SW 1271 (cell line): ENCODE results near the gene IRS4.

Experiments
- DNase-seq, 2 experiments: peaks; one replicate each; lab custom pipeline; 2025; lab: John Stamatoyannopoulos, UW

IRS4 gene

DNA sequence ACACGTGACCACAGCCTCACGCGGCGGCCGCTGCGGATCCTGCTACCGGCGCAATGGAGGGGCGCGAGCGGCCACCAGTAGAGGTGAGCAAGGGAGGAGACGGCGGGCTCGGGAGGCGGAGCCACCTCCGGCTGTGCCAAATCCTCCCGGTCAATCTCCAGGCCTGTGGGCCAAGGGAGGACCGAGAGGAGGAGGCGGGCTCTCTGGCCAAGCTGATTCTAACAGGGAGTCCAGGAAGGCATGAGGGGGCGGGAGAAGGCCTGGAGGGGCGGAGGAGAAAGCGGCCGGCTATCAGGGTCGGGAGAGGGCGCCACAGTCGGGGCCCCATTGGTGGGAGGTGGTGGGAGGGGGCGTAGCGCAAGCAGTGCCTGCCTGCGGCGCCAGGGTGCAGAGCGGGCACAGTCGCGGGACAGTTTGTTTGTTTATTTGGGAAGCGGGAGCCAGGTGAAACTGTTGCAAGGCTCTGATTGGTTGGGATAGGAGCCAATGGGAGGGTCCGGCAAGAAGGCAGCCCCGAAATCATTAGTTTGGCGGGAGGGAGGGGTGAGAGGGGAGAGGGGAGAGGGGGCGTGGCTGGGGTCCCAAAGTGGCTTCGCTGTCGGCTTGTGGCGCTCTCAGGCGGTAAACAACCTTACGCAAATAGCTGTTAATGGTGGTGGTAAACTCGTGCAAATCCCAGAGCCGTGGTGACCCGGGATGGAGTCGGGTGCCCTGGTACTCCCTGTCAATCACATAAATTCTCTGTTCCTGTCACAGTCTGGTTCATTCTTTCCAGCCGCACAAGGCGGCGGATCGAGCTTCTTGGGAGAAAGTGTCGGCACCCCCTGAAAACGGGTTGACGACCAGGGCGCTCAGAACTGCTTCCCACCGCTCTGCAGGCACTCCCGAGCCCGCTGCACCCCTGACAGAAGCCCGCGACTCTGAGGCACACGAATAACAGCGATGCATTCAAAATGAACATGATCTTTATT is at the start of gene IRS4:
Gene IRS4 (minus strand): TSS at position 55 of the 971 bp plus-strand sequence.
- peak; percentile 1 to 29 for DNase-seq

DNA sequence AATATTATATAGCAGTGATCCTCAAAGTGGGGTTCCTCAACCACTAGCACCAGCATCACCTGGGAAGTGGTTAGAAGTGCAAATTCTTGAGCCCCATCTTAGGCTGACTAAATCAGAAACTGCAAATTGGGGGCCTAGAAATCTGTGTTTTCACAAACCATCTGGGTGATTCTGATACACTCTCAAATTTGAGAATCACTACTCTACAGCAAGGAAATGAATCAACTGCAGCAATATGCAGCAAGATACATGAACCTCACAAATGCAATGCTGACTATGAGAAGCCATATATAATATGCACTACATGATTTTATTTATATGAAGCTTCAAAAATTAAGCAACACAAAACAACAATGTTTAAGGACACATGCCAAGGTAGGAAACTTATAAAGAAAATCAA is 36.2 kb upstream of the IRS4 start:
- no peak for DNase-seq

DNA sequence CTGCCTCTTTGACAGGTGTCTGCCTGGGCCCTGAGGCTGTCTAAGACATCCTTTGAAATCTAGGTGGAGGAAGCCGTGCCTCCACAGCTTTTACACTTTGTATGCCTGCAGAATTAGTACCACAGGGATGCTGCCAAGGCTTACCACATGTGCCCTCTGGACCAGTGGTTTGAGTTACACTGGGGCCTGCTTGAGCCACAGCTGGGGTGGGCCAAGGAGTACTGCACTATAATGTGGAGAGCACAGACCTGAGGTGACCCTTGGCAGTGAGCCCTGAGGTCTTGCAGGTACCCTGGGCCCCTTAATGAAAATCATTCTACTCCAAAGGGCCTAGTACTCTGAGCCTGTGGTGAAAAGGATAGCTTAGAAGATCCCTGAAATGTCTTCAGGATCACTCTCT is 27.2 kb upstream of the IRS4 start:
- DNase-seq, result no peak

DNA sequence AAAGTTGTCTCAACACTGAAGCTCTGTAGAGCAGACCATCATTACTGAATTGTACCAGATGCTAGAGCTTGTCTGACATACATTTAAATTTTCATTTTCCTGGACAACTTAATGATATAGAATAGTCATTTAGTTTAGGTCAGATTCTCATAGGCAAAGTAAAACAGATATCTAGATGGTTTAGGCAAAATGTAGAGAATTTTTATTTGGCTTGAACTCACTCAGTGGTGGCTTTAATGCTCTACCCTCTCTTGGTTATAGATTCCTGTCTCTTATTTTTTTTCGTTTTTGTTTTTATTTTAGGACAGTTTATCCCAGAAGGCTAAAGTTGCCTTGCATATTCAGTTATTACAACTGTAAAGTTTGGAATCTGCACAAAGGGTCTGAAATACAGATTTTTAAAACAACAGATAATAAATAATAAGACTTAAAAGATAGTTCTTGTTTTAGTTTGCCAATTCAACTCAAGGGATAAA is 4.0 kb upstream of the IRS4 start:
- DNase-seq, result no peak

DNA sequence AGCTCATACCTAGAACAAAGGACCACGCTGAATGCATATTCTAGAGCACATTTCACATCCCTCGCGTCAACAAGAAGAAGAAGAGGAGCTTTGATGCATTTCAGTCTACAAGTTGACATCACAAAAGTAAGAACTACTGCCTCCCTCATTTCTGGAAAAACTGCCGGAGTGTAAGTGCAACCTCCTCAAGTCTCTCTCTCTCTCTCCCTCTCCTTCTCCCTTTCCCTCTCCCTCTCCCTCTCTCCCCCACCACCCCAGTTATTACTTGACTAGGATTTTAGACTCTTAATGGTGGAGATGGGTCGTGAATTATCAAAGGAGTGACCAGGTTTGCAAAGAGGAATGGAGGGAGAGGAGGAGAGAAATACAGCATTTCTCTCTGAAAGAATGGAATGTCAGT is 1.4 kb upstream of the IRS4 start:
- DNase-seq, result no peak

DNA sequence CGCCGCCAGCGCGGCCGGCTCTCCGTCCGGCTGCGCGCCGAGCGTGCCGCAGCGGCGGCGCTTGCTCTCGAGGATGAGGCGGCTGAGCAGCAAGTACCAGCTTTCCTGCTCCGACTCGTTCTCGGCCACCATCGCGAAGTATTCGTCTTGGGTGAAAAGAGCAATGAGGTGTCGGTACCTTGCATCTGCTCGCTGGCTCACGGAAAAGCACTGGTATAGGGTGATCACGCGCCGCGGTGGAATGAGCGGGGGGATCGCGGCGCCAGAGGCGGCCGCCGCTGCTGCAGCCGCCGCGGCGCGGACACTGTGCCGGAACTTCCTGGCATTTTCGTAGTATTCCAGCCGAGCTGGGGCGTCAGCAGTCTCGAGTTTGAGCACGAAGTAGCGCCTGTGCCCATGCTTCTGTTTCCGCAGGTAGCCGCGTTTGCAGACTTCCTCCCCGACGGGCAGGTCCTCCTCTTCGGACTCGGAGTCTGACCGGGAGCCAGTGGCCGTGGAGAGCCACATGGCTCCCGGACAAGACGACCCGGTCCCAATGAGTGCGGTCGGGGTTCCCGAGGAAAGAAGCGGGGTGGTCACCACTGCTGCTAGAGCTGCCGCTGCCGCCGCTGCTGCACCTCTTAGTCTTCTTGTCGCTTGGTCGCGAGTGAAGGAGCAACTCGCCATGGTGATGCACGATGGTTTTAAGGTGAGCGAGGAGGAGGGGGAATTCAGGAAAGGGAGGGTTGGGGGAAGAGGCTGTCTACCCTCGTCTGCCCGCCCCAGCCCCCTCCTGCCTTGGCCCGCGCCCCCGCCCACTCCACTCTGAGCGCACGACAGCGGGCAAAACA is 469 bp downstream of the IRS4 start:
- DNase-seq, result no peak

DNA sequence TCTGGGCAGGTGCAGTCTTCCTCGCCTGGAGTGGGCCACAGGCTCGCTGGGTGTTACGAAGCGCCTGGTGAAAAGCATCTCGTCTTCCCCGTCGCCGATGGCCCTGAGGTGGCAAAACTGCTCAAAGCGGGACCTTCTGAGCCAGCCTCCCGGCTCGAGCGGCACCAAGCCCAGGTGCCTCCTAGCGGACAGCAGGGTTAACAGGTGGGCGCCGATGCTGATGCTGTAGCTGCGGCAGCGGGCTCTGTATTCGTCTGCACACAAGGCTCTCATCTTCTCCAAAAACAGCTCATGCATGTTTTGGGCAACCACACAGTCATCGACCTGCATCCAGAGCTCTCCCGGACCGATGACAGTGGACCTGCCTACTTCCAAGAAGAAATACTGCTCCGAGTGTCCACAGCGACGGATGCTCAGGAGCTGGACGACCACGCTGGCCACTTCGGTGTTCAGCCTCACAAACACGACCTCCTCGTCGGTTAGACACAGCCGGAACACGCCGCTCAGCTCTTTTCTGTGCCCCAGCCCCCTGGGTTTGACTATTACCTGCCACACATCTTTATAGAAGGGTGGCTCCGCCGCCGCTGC is 1.2 kb downstream of the IRS4 start:
- no peak for DNase-seq

DNA sequence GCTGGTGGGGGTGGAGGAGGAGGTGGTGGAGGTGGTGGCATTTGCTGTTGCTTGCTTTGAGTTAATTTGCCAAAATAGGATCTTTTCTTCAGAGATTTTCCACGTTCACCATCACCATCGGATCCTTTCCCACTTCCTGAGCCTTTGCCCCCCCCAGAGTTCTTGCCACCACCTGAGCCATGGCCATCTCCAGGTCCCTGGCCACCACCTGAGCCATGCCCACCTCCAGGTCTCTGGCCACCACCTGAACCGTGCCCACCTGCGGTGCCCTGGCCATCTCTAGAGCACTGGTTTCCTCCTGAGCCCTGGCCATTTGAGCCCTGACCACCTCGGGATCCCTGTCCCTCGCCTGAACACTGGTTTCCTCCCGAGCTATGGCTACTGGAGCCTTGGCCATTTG is 1.9 kb downstream of the IRS4 start:
- no peak for DNase-seq

DNA sequence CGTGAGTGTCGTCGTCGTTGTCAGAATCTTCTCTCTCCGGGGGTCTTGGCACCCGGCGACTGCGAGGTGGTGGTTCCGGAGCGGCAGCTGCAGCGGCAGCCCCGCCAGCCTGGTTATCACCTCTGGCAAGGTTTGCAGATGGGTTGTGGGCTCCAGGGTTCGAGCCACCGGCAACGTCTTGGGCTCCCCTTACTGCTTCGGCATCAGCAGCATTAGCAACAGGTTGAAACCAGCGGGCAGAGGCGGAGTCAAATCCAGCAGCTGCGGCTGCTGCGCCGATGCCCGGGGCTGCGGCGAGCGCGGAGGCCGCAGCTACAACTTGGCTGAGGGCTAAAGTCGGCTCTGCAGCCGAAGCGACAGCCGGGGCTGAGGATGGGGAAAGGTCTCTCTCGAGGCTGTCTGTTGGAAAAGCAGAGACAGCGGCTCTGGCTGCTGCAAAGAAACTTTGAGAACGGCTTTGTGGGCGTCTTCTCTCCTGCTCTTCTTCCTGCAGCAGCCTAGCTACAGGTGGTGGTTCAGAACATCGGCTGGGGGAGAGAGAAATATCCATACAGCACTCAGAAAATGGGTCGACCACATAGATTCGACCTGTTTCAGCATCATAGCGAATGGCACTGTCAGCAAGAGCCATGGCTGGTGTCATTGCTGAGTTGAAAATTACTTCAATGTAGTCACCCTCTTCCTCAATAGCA is 3.6 kb downstream of the IRS4 start:
- no peak for DNase-seq

DNA sequence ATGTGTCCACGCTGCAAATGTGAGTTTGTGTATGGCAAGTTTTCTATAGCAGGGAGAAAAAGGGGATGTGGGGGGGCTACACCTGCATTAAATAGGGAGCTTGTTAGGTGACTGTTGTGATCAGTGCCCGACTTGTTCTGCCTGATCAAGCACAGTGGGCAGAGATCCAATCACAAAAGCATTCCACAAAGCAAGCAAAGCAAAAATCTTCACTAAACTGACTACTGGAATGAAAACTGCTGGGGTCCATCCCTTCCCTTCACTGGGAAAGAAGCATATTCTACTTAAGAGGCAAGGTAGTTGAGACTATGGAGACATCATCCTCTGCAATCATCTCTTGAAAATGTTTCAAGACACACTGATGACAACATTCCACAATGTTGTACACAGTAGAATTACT is 5.2 kb downstream of the IRS4 start:
- no peak for DNase-seq

DNA sequence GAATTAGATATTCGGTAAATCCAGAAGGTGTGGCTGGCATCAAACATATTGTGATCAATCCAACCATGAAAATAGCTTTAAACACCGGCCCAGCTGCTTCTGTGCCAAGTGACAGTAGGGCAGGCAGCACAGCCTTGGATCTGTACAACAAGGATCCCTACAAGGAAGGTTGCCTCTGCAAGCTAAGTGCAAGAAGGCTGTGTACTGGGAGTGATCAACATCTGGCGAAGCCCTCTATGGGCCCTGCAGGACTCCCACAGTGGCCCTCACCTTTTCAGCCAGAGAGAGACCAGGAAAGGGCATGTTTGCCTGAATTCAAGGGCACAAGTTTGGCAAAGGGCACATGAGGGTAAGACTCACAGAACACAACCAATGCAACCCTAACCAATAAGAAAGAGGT is 9.6 kb downstream of the IRS4 start:
- DNase-seq, result no peak

DNA sequence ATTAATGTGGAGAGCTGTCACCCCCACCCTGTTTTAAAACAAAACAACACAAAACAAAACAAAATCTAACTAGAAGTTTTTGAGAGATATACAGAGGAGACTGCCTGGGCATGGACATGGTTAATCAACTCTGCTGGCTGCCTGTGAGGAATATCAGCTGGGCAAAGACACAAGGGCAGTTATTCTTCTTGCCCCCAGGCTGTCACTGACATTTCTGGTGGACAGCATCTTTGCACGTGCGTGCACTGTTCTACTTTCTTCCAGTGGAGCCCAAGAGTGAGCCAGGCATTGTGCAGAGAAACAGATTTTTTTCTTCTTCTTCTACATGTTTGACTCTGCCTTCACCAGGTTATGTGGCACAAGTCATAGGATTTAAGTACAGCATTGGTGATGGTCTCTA is 13.8 kb downstream of the IRS4 start:
- DNase-seq, result no peak

DNA sequence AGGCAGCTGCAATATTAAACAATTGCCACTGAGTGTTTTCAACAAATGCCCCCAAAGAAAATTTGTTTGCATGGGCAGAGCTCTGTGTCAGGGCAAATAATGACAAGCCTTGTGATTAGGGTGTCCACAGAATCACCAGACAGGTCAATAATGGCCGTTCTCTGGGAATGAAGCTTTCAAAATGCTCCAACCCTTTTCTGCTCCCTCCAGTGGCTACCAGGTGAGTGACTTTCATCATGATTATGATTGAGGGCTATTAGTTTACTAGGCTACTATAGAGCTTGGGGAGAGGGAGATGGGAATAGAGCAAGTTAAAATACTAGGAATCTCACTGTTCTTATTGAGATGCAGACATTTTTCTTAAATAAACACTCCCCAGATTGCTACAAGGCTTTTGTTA is 23.5 kb downstream of the IRS4 start:
- no peak for DNase-seq

DNA sequence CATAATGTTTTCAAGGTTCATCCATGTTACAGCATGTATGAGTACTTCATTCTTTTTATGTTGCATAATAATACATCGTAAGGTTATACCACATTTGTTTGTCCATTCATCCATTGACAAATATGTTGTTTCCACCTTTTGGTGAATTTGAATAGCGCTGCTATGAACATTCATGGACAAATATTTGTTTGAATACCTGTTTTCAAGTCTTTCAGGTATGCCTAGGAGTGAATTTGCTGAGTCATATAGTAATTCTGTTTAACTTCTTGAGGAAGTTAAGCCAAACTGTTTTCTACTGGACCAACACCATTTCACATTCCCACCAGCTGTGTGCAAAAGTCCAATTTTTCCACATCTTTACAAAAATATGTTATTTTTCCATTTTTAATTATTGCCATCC is 31.5 kb downstream of the IRS4 start:
- DNase-seq, result no peak

DNA sequence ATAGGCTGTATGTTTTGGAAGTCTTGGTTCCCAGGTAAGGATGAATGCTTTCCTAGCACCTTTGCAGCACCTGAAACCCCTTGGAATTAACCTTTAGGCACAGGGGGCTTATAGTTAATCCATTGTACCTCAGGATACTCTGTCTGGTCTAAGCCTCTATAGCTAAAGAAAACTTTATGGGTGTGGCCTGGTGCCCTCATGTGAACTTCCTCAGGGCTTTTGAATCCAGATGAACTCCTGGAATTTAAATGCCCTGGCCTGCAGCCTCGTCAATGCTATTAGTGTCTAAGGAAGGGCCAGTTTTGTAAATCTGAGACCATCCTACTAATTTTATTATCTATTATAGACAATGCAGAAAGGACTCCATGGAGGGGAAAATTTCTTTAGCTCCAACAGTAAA is 33.8 kb downstream of the IRS4 start:
- no peak for DNase-seq

DNA sequence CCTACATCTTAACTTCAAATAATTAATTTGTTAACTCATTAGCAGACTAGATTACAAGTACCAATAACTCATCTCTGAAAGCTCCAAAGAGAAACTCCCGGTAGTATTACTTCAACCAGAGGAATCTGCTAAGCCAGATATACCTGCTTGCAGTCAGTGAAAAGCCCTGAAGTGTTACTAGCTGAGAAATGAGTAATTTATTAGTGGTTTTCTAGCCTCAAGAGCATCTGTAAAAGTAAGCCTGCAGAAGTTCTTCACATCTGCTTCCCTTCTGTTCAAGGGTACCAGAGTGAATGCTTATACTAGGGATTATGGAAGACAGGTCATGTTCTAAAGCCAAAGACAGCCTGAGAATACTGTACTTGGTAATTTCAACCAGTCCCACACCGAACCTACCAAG is 34.7 kb downstream of the IRS4 start:
- DNase-seq, result no peak

DNA sequence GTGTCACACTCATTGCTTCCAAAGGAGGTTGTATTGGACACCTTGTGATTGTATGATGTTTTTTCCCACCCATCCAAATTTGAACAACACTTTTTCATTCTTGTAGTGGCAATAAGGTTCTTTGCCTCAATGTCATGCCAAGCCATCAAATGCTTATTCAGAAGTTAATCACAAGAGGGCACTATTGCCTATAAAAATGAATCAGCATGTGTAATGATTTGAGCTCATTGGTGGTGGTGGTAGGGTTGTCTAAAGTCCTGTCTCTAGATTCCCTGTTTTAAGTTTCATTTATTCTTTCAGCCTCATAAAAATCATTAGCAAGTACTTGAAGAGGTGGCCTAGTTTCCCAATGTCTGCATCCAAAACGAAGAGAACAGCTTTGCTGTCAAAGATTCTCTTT is 37.0 kb downstream of the IRS4 start:
- no peak for DNase-seq

DNA sequence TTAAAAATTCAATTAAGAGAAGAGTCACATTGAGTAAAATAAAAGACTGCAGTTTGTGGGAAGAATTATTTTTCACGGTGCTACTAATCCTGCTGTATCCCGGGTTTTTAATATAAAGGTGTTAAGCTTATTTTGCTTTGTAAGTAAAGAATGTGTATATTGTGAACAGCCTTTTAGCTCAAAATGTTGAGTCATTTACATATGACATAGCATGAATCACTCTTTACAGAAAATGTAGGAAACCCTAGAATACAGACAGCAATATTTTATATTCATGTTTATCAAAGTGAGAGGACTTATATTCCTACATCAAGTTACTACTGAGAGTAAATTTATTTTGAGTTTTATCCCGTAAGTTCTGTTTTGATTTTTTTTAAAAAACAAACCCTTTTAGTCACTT is 39.7 kb downstream of the IRS4 start:
- DNase-seq, result no peak
